HepG2 (cell line): ENCODE measurements around the gene NINJ2. TPM values are rescaled to one million over a fixed set of nuclear protein-coding genes. Genes with fewer than 3 reads are reported as not detected.
A peak's percentile ranks its signal among the peaks of the same experiment; 100 is the strongest.

Experiments
- ATAC-seq: fragments of 200-7000 bp; cut with Tn5 transposase; 3 replicates; pipeline ENCODE4 v1.9.1; 2020; ENCODE audit warnings: mild to moderate bottlenecking, moderate library complexity
- BruUV-seq: library from RNA; stranded (reverse); fragments of 400-500 nt; replicated peaks from 2 replicates; lab custom pipeline; 2021; lab: Mats Ljungman, UMichigan
- CTCF ChIA-PET: fragments of 300-600 bp; formaldehyde crosslinking; extraction: SDS; loops from one replicate; lab custom pipeline; 2021; ENCODE audit warnings: low total read pairs, inconsistent platforms, low intra/inter-chr PET ratio; lab: Yijun Ruan, JAX
- POLR2A ChIA-PET: fragments of 350-600 bp; sonication (Branson Sonifier 250); formaldehyde crosslinking; loops from one replicate; lab custom pipeline; 2020; ENCODE audit warnings: antibody characterized with exemption, inconsistent platforms; lab: Yijun Ruan, JAX
- DNase-seq: peaks from one replicate; pipeline ENCODE4 v3.0.0-alpha.2; 2015; ENCODE audit warnings: low spot score
- FAIRE-seq: peaks from 3 replicates; lab custom pipeline; 2011; peaks lifted over from hg19 to GRCh38; lab: Jason Lieb, UNC
- H2AFZ ChIP-seq: one replicate; pipeline ENCODE4 v1.6.1; 2011; ENCODE audit warnings: low read length, inconsistent platforms
- H3K27ac ChIP-seq: fragments of 300-600 bp; 3 replicates; pipeline ENCODE4 v1.8.0; 2011; ENCODE audit warnings: mixed run types, mild to moderate bottlenecking, mixed read lengths, low read length, inconsistent platforms; ENCODE audit not compliant: insufficient read depth; ENCODE audit errors: extremely low read length
- H3K27me3 ChIP-seq, 2 experiments: fragments of 200-600 bp in 1 of 2; 2 replicates in 1 of 2; 3 replicates in 1 of 2; pipeline versions ENCODE4 v1.6.0 to v1.8.0; 2011; ENCODE audit warnings: low read length in 2 of 2, mild to moderate bottlenecking in 2 of 2, moderate library complexity in 2 of 2, inconsistent platforms in 1 of 2; ENCODE audit not compliant: insufficient read depth in 2 of 2, control insufficient read depth in 1 of 2
- H3K36me3 ChIP-seq, 2 experiments: fragments of 200-600 bp in 1 of 2; replicated peaks in 1 of 2; 2 replicates in 1 of 2; 3 replicates in 1 of 2; pipeline versions ENCODE4 v1.5.1 to v1.8.0; 2011; ENCODE audit warnings: low read length in 2 of 2, inconsistent platforms in 1 of 2; ENCODE audit not compliant: insufficient read depth in 2 of 2, control insufficient read depth in 1 of 2
- H3K4me1 ChIP-seq: 2 replicates; pipeline ENCODE4 v1.5.1; 2012; ENCODE audit warnings: low read length, inconsistent platforms; ENCODE audit not compliant: insufficient read depth
- H3K4me2 ChIP-seq: 2 replicates; pipeline ENCODE4 v1.6.0; 2011; ENCODE audit warnings: low read depth, low read length, inconsistent platforms
- H3K4me3 ChIP-seq, 3 experiments: fragments of 200-600 bp in 1 of 3; sonication (generic), shearing (Covaris generic) in 1 of 3; replicated peaks in 1 of 3; 2 replicates each; pipeline ENCODE4 v1.5.1; 2011 to 2016; ENCODE audit warnings: low read length in 3 of 3, inconsistent platforms in 2 of 3, low read depth in 2 of 3, mild to moderate bottlenecking in 2 of 3, control low read depth in 1 of 3, mixed read lengths in 1 of 3; ENCODE audit not compliant: insufficient read depth in 1 of 3
- H3K79me2 ChIP-seq: one replicate; pipeline ENCODE4 v1.6.1; 2011; ENCODE audit warnings: low read length, inconsistent platforms; ENCODE audit not compliant: insufficient read depth
- H3K9ac ChIP-seq: 2 replicates; pipeline ENCODE4 v1.6.0; 2011; ENCODE audit warnings: mild to moderate bottlenecking, low read depth, low read length, inconsistent platforms; ENCODE audit not compliant: insufficient read depth
- H3K9me3 ChIP-seq: 2 replicates; pipeline ENCODE4 v1.5.1; 2012; ENCODE audit warnings: mild to moderate bottlenecking, low read length
- H4K20me1 ChIP-seq: 2 replicates; pipeline ENCODE4 v1.6.0; 2011; ENCODE audit warnings: inconsistent platforms, mild to moderate bottlenecking, low read length, moderate library complexity; ENCODE audit not compliant: insufficient read depth
- ARID2 ChIP-seq: sonication (generic); formaldehyde crosslinking; IDR thresholded peaks from 2 replicates; pipeline ENCODE4 v1.8.1; 2022; ENCODE audit warnings: mild to moderate bottlenecking, missing genetic modification reagents, borderline replicate concordance
- GATA4 ChIP-seq: sonication (generic); IDR thresholded peaks from 2 replicates; pipeline ENCODE4 v1.6.1; 2016; ENCODE audit warnings: antibody characterized with exemption, low read depth, borderline replicate concordance
- ZNF232 ChIP-seq: sonication (generic); formaldehyde crosslinking; IDR thresholded peaks from 2 replicates; pipeline ENCODE4 v1.4.0; 2020; ENCODE audit warnings: missing genetic modification reagents, borderline replicate concordance
- WGBS: methylation state at CpG from one replicate; pipeline ENCODE4 v1.1.6; 2017; ENCODE audit warnings: low lambda C conversion rate; 5-methylcytosine and 5-hydroxymethylcytosine counted together
- in situ Hi-C: cut with HindIII; loops from 2 replicates; pipeline ENCODE4 v1.10.0; 2017; ENCODE audit warnings: low pct_unique_long_range_greater_than_20kb; ENCODE audit not compliant: extremely low pct_ligation_motif_present
- intact Hi-C: fragments of 100-400 bp; cut with micrococcal nuclease; formaldehyde crosslinking; loops from one replicate; pipeline ENCODE4 v1.10.0; 2022; ENCODE audit not compliant: unreplicated experiment
- polyA plus RNA-seq, 8 experiments: library from polyadenylated mRNA; depleted of rRNA in 3 of 8; stranded (reverse) in 7 of 8; unstranded in 1 of 8; fragments of >200 nt; fragmentation: Illumina TruSeq in 4 of 8; extraction: Trizol in 4 of 8; gene quantifications; 2 replicates each; pipeline versions ENCODE4 v1.2.1 to v1.2.3, GENCODE V29; 2011 to 2016; ENCODE audit warnings: low read depth in 4 of 8, missing spikeins in 1 of 8, mixed read lengths in 1 of 8; ENCODE audit not compliant: insufficient read depth in 1 of 8
- total RNA-seq, 5 experiments: library from RNA; depleted of rRNA; stranded (reverse); fragments of >200 nt; fragmentation: Illumina TruSeq; extraction: Trizol; gene quantifications; 2 replicates each; pipeline ENCODE4 v1.2.3, GENCODE V29; 2016; ENCODE audit warnings: low read depth in 1 of 5
- TF ChIP-seq, protein P1 (sequence below): sonication (generic); formaldehyde crosslinking; IDR thresholded peaks from 2 replicates; pipeline ENCODE4 v1.4.0; 2020; ENCODE audit warnings: mild to moderate bottlenecking, missing genetic modification reagents

The NINJ2 gene
- total and polyA plus RNA-seq, 2 of the 13 experiments (the other 11 are each of a cell fraction or from before 2014, with no cell fraction given), result 0.62 to 3.8 TPM

DNA sequence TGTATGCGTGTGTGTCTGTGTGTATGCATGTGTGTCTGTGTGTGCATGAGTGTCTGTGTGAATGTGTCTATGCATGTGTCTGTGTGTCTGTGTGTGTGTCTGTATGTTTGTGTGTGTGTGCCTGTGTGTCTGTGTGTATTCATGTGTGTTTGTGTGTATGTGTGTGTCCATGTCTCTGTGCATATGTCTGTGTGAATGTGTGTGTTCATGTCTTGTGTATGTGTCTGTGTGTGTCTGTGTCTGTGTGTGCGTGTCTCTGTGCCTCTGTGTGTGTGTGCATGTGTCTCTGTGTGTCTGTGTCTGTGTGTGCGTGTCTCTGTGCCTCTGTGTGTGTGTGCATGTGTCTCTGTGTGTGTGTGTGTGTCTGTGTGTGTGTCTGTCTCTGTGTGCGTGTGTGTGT, 82.4 kb downstream of the NINJ2 start (continued):
- TF ChIP-seq ARID2, result no peak
- TF ChIP-seq, protein P1, sequence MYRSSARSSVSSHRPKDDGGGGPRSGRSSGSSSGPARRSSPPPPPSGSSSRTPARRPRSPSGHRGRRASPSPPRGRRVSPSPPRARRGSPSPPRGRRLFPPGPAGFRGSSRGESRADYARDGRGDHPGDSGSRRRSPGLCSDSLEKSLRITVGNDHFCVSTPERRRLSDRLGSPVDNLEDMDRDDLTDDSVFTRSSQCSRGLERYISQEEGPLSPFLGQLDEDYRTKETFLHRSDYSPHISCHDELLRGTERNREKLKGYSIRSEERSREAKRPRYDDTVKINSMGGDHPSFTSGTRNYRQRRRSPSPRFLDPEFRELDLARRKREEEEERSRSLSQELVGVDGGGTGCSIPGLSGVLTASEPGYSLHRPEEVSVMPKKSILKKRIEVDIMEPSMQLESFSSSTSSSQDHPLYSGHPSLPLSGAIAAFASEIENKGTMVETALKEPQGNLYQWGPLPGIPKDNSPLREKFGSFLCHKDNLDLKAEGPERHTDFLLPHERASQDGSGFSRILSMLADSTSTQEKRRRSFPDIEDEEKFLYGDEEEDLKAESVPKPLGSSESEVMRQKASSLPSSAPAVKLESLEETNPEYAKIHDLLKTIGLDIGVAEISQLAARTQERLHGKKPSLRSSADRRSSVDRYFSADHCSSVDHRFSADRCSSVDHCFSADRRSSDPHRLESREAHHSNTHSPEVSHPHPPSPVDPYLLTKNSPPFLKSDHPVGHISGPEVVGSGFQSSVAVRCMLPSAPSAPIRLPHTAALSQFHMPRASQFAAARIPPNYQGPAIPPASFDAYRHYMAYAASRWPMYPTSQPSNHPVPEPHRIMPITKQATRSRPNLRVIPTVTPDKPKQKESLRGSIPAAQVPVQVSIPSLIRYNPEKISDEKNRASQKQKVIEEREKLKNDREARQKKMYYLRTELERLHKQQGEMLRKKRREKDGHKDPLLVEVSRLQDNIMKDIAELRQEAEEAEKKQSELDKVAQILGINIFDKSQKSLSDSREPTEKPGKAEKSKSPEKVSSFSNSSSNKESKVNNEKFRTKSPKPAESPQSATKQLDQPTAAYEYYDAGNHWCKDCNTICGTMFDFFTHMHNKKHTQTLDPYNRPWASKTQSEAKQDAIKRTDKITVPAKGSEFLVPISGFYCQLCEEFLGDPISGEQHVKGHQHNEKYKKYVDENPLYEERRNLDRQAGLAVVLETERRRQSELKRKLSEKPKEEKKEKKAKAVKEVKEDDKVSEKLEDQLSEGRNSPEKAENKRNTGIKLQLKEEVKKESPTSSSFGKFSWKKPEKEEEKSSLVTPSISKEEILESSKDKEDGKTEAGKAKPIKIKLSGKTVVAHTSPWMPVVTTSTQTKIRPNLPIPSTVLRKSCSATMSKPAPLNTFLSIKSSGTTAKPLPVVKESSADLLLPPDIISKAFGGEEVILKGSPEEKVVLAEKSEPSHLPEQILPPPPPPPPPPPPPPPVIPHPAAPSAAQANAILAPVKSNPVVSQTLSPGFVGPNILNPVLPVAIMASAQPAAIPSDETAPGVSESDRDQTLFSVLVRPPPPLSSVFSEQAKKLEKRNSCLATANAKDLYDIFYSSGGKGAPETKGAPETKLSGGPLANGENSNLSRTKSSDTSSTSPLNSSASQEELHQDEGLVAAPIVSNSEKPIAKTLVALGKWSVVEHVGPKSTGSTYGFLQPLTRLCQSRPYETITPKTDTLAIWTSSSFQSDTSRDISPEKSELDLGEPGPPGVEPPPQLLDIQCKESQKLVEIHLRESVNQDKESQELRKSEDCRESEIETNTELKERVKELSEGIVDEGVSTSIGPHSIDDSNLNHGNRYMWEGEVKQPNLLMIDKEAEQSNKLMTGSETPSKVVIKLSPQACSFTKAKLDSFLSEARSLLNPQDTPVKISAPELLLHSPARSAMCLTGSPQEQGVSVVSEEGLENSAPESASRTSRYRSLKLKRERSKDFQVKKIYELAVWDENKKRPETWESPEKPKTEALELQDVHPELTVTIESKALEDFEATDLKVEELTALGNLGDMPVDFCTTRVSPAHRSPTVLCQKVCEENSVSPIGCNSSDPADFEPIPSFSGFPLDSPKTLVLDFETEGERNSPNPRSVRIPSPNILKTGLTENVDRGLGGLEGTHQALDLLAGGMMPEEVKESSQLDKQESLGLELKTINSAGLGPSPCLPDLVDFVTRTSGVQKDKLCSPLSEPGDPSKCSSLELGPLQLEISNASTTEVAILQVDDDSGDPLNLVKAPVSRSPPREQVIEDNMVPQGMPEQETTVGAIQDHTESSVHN, result no peak

- in situ Hi-C loops, result loop anchor here (10.0 kb wide), 1 partner anchor 235 kb away; no protein-coding TSS in a partner anchor
- ATAC-seq (no peak), FAIRE-seq (no peak), DNase-seq (no peak)
- CTCF ChIA-PET, result no interaction called here
- Histone ChIP-seq H3K4me3 (no peak overlapping the region), H3K27me3 (no peaks in the 10 kb centered on the region), H3K36me3 (no peaks in the 10 kb centered on the region), H2AFZ (no peak overlapping the region), H3K27ac (peak overlapping the region; percentile 86), H3K9ac (no peak overlapping the region), H3K4me2 (no peak overlapping the region), H4K20me1 (no peaks in the 10 kb centered on the region), H3K4me1 (peaks cover 97% of the 10 kb centered on the region)
- 78% methylated on average over 9 of the region's 9 CpGs for WGBS
- no TSS peak for BruUV-seq
- POLR2A ChIA-PET, result no interaction called here
- TF ChIP-seq GATA4, result no peak
- TF ChIP-seq ZNF232 (CRISPR knock-in tag), result peak; percentile 20; the same call in 1 of the 2 replicates
- TF ChIP-seq, all 625 proteins: peak for 1
- Histone ChIP-seq H3K79me2 (no peaks in the 10 kb centered on the region), H3K9me3 (no peaks in the 10 kb centered on the region)
- intact Hi-C loops, result loop anchor here (5.0 to 10.0 kb wide), 3 partner anchors 38 to 1025 kb away; no protein-coding TSS in a partner anchor
Observed at GRCh38 chr12:579420-580110, 83.7 kb downstream of the NINJ2 start.
